Activated B cell treated with CpG ODN at 0.5 μM for 24 hours (primary cell): ENCODE measurements around the gene PSMG4. TPM values are rescaled to one million over a fixed set of nuclear protein-coding genes. Genes with fewer than 3 reads are reported as not detected.

Source experiments
- ATAC-seq: fragments of 200-7000 bp; cut with Tn5 transposase; one replicate; pipeline ENCODE4 v1.10.0; 2021; ENCODE audit warnings: low read depth, mild to moderate bottlenecking, moderate library complexity
- CTCF ChIA-PET: fragments of 350-600 bp; sonication (Branson Sonifier 250); formaldehyde crosslinking; loops from one replicate; lab custom pipeline; 2021; ENCODE audit warnings: antibody characterized with exemption; lab: Charles Lee
- POLR2A ChIA-PET: fragments of 350-600 bp; sonication (Branson Sonifier 250); formaldehyde crosslinking; loops from one replicate; lab custom pipeline; 2021; ENCODE audit warnings: antibody characterized with exemption; lab: Charles Lee
- DNase-seq: peaks from one replicate; pipeline ENCODE4 v3.0.0; 2022
- H3K27ac Mint-ChIP-seq: one replicate; pipeline ENCODE4 v1.8.0; 2020; ENCODE audit warnings: mixed read lengths
- H3K27me3 Mint-ChIP-seq: one replicate; pipeline ENCODE4 v1.8.0; 2021; ENCODE audit warnings: mixed read lengths
- H3K36me3 Mint-ChIP-seq: one replicate; pipeline ENCODE4 v1.8.0; 2021; ENCODE audit warnings: low read depth, mixed read lengths
- H3K4me1 Mint-ChIP-seq: one replicate; pipeline ENCODE4 v1.8.0; 2021; ENCODE audit warnings: mixed read lengths
- H3K4me3 Mint-ChIP-seq: one replicate; pipeline ENCODE4 v1.8.0; 2020; ENCODE audit warnings: mild to moderate bottlenecking, mixed read lengths
- H3K9me3 Mint-ChIP-seq: one replicate; pipeline ENCODE4 v1.8.0; 2020; ENCODE audit warnings: mixed read lengths
- CTCF ChIP-seq: fragments of 200-600 bp; IDR thresholded peaks from one replicate; pipeline ENCODE4 v1.8.0; 2022; ENCODE audit warnings: antibody characterized with exemption, mild to moderate bottlenecking
- intact Hi-C: fragments of 100-400 bp; cut with micrococcal nuclease; formaldehyde crosslinking; loops from one replicate; pipeline ENCODE4 v1.15.1; 2024
- total RNA-seq: library from RNA; stranded (reverse); gene quantifications from 2 replicates; pipeline ENCODE4 v1.2.3, GENCODE V29; 2022

Gene PSMG4
- total RNA-seq, 1 donor from 2014 or later: 29.9 TPM

DNA sequence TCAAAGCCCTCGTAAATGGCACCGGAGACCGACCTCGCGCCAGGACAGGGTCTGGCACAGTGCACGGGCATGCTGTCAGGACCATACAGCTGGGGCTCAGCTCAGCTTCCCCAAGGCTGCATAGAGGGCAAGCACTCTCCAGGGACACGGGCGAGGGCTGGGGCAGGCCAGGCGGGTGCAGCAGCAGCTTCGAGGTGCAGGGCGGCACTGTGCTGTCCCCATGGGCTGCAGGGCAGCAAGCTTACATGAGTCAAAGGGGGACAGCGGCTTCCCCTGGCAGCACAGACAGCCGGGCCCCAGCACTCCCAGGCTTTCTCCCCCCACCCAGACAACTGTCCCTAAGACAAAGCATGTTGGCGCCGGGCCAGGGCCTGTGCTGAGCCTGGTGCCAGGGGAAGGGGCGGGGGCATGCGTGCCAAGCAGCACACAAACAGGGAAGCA is 25.7 kb downstream of the PSMG4 start:
- CTCF ChIA-PET: interaction anchor here (1.9 kb wide), 1 partner anchor 448 kb away, joined by 5 read pairs; no protein-coding TSS in a partner anchor
- Mint-ChIP-seq H3K27me3 (no peaks in the 10 kb centered on the region), H3K36me3 (peaks cover 5% of the 10 kb centered on the region), H3K27ac (no peak overlapping the region), H3K9me3 (no peaks in the 10 kb centered on the region), H3K4me1 (peaks cover 3% of the 10 kb centered on the region), H3K4me3 (no peak overlapping the region)
- ATAC-seq: no peak
- DNase-seq: no peak
- intact Hi-C loops: no loop called here
- no peak for TF ChIP-seq CTCF
- POLR2A ChIA-PET: no interaction called here

GRCh38 chr6:3285049-3285639 is 26.4 kb downstream of the PSMG4 start:
- Mint-ChIP-seq H3K36me3 (peaks cover 3% of the 10 kb centered on the region), H3K9me3 (no peaks in the 10 kb centered on the region), H3K27me3 (no peaks in the 10 kb centered on the region), H3K4me3 (no peak overlapping the region), H3K4me1 (no peaks in the 10 kb centered on the region), H3K27ac (no peak overlapping the region)
- intact Hi-C loops: no loop called here
- POLR2A ChIA-PET: no interaction called here
- no peak for ATAC-seq
- TF ChIP-seq CTCF: no peak
- CTCF ChIA-PET: interaction anchor here (1.9 kb wide), 1 partner anchor 447 kb away, joined by 5 read pairs; no protein-coding TSS in a partner anchor
- no peak for DNase-seq

DNA sequence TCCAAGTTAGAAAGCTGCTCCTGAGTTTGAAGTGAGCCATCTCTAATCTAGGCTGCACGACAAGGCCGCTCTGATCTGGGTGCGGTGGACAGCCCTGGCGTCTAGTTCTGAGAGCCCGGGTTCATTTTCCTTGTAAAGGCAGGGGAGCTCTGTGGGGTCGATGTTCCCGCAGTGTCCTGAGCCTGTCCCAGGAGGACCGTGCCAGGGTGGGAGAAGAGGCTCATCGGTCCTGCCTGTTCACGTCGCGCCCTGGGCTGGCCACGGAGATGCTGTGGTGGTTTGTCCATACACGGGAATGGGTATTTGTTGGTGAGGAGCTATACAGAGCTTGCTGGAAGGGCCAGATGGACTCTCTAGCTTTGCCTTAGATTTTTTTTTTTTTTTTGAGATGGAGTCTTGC is 27.0 kb downstream of the PSMG4 start:
- ChIA-PET CTCF (no interaction called here), POLR2A (no interaction called here)
- Mint-ChIP-seq H3K4me3 (no peak overlapping the region), H3K9me3 (no peaks in the 10 kb centered on the region), H3K27ac (no peak overlapping the region), H3K27me3 (no peaks in the 10 kb centered on the region), H3K36me3 (peaks cover 3% of the 10 kb centered on the region), H3K4me1 (no peaks in the 10 kb centered on the region)
- ATAC-seq (no peak), DNase-seq (no peak)
- TF ChIP-seq CTCF: no peak
- intact Hi-C loops: no loop called here

DNA sequence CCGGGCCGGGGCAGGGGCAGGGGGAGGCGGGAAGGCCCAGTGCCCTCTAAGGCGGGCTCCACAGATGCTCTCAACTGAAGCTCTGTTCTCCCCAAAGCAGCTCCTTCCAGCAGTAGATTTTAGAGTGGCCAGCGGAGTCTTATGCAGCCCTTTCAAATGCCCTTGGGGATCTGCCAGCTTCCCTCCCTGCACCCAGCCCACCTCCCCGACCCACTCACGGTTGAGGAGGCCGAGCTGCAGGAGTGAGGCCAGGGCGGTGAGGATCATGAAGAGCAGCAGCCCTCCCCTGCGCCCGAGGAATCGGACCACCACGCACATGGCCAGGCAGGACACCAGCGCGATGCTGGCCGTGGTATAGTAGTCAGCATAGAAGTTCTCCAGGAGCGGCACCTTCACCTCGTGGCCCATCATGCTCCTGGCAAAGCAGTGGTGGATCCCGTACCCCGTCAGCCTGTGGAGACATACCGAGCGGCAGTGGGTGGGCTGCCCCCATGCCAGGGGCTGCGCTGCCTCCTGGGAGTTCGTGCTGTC is 28.0 kb downstream of the PSMG4 start:
- no peaks in the 10 kb centered on the region for H3K27me3 Mint-ChIP-seq
- DNase-seq: no peak
- no peak for TF ChIP-seq CTCF
- POLR2A ChIA-PET: no interaction called here
- no peak for ATAC-seq
- H3K9me3 Mint-ChIP-seq: no peaks in the 10 kb centered on the region
- H3K27ac Mint-ChIP-seq: no peak overlapping the region
- CTCF ChIA-PET: no interaction called here
- H3K36me3 Mint-ChIP-seq: peaks cover 3% of the 10 kb centered on the region
- no peaks in the 10 kb centered on the region for H3K4me1 Mint-ChIP-seq
- intact Hi-C loops: no loop called here
- H3K4me3 Mint-ChIP-seq: no peak overlapping the region

- H3K4me3 Mint-ChIP-seq: no peak overlapping the region
- ATAC-seq: no peak
- intact Hi-C loops: no loop called here
- no peak for DNase-seq
- peaks cover 3% of the 10 kb centered on the region for H3K36me3 Mint-ChIP-seq
- TF ChIP-seq CTCF: no peak
- H3K27ac Mint-ChIP-seq: no peak overlapping the region
- CTCF ChIA-PET: no interaction called here
- no peaks in the 10 kb centered on the region for H3K4me1 Mint-ChIP-seq
- H3K9me3 Mint-ChIP-seq: no peaks in the 10 kb centered on the region
- POLR2A ChIA-PET: no interaction called here
- no peaks in the 10 kb centered on the region for H3K27me3 Mint-ChIP-seq
Measured at GRCh38 chr6:3287308-3287707, 28.6 kb downstream of the PSMG4 start.
